HG03175 (cell line): ENCODE measurements around the gene ARFGAP3.

Experiments used
- ATAC-seq: cut with Tn5 transposase; IDR thresholded peaks from one replicate; pipeline ENCODE4 v1.9.1; 2021; ENCODE audit warnings: mild to moderate bottlenecking, moderate library complexity; ENCODE audit not compliant: unreplicated experiment

The ARFGAP3 gene

GRCh38 chr22:42884616-42885375, 27.7 kb upstream of the ARFGAP3 start:
- no peak for ATAC-seq

GRCh38 chr22:42883970-42884369, 26.9 kb upstream of the ARFGAP3 start:
- ATAC-seq, result no peak

GRCh38 chr22:42883121-42883520, 26.0 kb upstream of the ARFGAP3 start:
- no peak for ATAC-seq

GRCh38 chr22:42881982-42882656, 25.0 kb upstream of the ARFGAP3 start:
- ATAC-seq, result no peak

GRCh38 chr22:42881298-42881697, 24.2 kb upstream of the ARFGAP3 start:
- ATAC-seq, result no peak

- no peak for ATAC-seq
These were observed 23.7 kb upstream of the ARFGAP3 start for GRCh38 chr22:42880815-42881214.

- no peak for ATAC-seq
These were observed 22.4 kb upstream of the ARFGAP3 start for GRCh38 chr22:42879371-42880021.

- no peak for ATAC-seq
These were observed 21.7 kb upstream of the ARFGAP3 start for GRCh38 chr22:42878561-42879305.

GRCh38 chr22:42877597-42878340, 20.7 kb upstream of the ARFGAP3 start:
- ATAC-seq, result no peak

GRCh38 chr22:42877158-42877557, 20.1 kb upstream of the ARFGAP3 start:
- no peak for ATAC-seq

- ATAC-seq, result no peak
These were observed 19.0 kb upstream of the ARFGAP3 start for GRCh38 chr22:42876041-42876440.

- ATAC-seq, result no peak
These were observed 16.9 kb upstream of the ARFGAP3 start for GRCh38 chr22:42874010-42874409.

GRCh38 chr22:42873356-42873755, 16.3 kb upstream of the ARFGAP3 start:
- no peak for ATAC-seq

- ATAC-seq, result no peak
These were observed 15.7 kb upstream of the ARFGAP3 start for GRCh38 chr22:42872821-42873220.

GRCh38 chr22:42871146-42872050, 14.3 kb upstream of the ARFGAP3 start:
- no peak for ATAC-seq

- ATAC-seq, result no peak
These were observed 12.9 kb upstream of the ARFGAP3 start for GRCh38 chr22:42869888-42870480.

- ATAC-seq, result no peak
These were observed 12.4 kb upstream of the ARFGAP3 start for GRCh38 chr22:42869463-42869862.

GRCh38 chr22:42868751-42869251, 11.7 kb upstream of the ARFGAP3 start:
- no peak for ATAC-seq

- no peak for ATAC-seq
These were observed 9.0 kb upstream of the ARFGAP3 start for GRCh38 chr22:42866100-42866499.
